ENCODE results near the gene EML6.

Gene EML6

GRCh38 chr2:54760310-54760709, 36.8 kb downstream of the EML6 start:
- DNase-seq = no peak

- DNase-seq = no peak
Observed at GRCh38 chr2:54763636-54764291, 40.3 kb downstream of the EML6 start.

GRCh38 chr2:54767921-54768320, 44.5 kb downstream of the EML6 start:
- no peak for DNase-seq

- no peak for DNase-seq
Observed at GRCh38 chr2:54768772-54769428, 45.4 kb downstream of the EML6 start.

- no peak for DNase-seq
Observed at GRCh38 chr2:54770211-54770610, 46.7 kb downstream of the EML6 start.

GRCh38 chr2:54770676-54771075, 47.2 kb downstream of the EML6 start:
- no peak for DNase-seq

GRCh38 chr2:54771166-54771885, 47.9 kb downstream of the EML6 start:
- DNase-seq = no peak

- no peak for DNase-seq
Observed at GRCh38 chr2:54772110-54772509, 48.6 kb downstream of the EML6 start.

- DNase-seq = no peak
Observed at GRCh38 chr2:54772531-54772930, 49.1 kb downstream of the EML6 start.

- no peak for DNase-seq
Observed at GRCh38 chr2:54773233-54773632, 49.8 kb downstream of the EML6 start.

GRCh38 chr2:54773838-54774237, 50.4 kb downstream of the EML6 start:
- DNase-seq = no peak

GRCh38 chr2:54775710-54776109, 52.2 kb downstream of the EML6 start:
- DNase-seq = no peak

- no peak for DNase-seq
Observed at GRCh38 chr2:54776494-54776893, 53.0 kb downstream of the EML6 start.

- no peak for DNase-seq
Observed at GRCh38 chr2:54783349-54783748, 59.9 kb downstream of the EML6 start.

- no peak for DNase-seq
Observed at GRCh38 chr2:54787270-54787669, 63.8 kb downstream of the EML6 start.

GRCh38 chr2:54787755-54788366, 64.4 kb downstream of the EML6 start:
- no peak for DNase-seq

- DNase-seq = no peak
Observed at GRCh38 chr2:54789878-54790277, 66.4 kb downstream of the EML6 start.

GRCh38 chr2:54791831-54792230, 68.4 kb downstream of the EML6 start:
- no peak for DNase-seq

- DNase-seq = no peak
Observed at GRCh38 chr2:54797307-54797706, 73.8 kb downstream of the EML6 start.

GRCh38 chr2:54801352-54801751, 77.9 kb downstream of the EML6 start:
- no peak for DNase-seq

GRCh38 chr2:54803783-54804751, 80.6 kb downstream of the EML6 start:
- no peak for DNase-seq

- no peak for DNase-seq
Observed at GRCh38 chr2:54805255-54805654, 81.8 kb downstream of the EML6 start.

- no peak for DNase-seq
Observed at GRCh38 chr2:54806975-54807374, 83.5 kb downstream of the EML6 start.

Data from left hindlimb (tissue), 1 donor.